ENCODE data around the gene EXOC3.

The EXOC3 gene

DNA sequence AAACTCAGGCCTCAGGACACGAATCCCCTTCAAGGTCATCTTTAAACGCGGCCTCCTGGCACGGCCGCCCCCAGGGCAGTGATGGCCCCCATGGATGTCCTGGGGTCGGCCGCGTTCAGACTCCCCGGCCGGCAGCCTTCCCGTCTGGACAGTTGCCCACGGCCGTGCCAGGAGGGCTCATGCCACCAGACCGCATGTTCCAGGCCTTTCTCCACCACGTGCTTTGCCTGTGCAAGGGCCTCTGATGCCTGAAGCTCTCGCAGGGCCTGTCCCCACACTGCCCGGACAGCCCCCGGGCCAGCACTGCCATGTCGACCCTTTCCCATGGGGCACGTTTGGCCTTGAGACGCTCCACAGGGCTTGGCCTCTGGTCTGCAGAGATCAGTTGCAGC is 46.7 kb downstream of the EXOC3 start:
- no peak for DNase-seq

DNA sequence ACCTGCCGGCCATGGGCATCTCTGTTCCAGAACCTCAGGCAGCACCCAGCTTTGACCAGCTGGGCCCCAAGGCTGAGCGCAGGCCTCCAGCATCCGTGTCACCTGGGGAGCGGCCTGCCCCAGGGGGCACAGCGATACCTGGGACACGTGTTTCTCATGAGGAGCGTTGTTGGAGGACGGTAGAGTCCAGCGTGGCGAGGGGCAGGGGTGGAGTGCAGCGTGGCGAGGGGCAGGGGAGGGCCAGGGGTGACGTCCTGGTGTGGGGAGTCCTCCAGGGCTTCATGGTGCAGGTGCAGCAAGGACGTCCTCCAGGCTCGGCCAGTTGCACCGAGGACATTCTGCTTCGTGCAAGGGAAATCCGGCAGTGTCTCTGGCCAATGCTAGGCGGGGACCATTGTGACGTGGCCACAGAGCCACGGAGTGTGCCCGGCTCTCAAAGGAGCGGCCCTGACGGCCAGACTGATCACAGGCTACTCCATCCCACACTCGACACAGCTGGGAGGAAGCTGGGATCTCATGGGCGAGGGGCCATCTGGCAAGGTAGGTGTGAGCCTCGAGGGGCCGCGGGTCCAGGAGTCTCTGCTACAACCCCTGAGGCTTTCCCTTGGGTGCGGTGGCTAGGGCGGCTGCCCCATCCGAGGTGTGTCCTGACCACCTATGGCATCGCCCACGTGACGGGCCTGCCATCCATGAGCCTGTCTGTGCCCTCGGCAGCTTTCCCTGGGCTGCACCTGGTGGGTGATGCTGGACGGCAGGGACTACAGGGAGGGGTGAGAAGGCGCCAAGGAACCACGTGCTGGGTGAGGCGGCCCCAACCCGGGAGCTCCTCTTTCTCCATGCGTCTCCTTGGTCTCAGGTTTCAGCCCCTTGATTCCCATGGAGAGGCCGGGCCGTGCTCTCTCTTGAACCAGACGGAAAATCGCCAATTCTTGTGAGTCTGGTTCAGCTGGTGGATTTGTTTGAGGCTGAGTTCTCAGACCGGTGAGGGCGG is 47.4 kb downstream of the EXOC3 start:
- DNase-seq = no peak

DNA sequence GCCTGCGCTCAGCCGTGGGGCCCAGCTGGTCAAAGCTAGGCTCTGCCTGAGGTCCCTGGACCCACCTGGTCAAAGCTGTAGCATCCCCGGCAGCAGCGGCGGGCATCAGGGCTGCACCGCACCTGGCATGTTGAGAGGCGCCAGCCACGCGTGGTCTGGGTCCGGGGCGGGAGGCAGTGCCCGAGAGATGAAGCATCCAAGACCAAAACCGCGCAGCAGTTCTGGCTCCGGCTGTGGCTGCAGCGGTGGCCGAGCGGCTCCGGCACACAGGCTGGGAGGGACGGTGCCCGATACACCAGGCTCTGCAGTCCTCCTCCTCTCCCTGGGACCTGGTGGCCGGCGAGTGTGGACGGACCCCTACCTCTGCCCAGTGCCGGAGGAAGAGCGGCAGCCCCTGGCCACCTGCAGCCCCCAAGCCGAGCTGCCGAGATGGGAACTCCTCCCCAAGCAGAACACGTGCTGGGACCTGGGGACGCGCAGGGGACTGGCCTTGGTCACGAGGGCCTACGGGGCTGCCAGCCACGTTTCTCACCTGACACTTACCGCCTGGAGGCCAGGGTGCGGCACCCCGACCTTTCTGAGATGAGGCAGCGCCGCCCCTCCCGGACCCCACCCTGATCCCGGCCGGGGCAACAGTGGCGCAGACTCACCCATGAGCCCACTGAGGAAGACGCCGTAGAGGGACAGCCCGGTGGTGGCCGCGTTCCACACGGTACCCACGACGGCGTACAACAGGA is 48.3 kb downstream of the EXOC3 start:
- DNase-seq = no peak

DNA sequence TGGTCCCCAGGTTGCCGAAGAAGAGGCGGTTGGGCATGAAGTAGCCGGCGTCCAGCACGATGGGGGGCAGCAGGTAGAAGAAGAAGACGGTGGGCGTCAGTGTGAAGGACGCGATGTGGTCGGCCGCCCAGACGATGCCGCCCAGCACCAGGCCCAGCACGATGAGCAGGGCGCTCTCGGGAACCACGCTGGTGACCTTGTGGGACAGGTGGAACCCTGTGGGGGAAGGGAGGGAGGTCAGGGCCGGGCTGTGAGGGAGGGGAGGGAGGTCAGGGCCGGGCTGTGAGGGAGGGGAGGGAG is 48.8 kb downstream of the EXOC3 start:
- DNase-seq = no peak

DNA sequence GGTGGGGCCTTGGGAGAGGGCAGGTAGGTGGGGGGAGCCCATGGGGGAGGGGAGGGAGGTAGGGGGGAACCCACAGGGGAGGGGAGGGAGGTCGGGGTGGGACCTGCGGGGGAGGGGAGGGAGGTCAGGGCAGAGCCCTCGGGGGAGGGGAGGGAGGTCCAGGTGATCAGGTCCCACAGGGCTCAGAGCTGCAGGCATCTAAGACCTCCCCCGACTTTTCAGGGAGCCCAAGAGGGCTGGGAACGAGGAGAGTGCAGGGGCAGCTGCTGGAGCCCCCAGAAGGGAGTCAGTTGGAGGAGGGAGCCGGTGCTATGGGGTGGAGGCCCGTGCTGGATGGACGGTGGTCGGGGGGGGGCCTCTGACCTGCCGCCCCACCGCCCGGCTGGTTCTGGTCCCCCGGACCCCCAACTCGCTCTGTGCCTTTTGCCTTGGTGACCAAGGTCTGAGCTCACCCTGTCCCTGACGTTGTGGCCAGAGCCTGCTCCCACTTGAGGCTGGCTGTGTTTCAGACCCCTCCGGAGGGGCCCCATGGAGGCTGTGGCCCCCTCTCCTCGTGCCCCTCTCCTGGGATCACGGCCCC is 49.4 kb downstream of the EXOC3 start:
- DNase-seq = no peak

DNA sequence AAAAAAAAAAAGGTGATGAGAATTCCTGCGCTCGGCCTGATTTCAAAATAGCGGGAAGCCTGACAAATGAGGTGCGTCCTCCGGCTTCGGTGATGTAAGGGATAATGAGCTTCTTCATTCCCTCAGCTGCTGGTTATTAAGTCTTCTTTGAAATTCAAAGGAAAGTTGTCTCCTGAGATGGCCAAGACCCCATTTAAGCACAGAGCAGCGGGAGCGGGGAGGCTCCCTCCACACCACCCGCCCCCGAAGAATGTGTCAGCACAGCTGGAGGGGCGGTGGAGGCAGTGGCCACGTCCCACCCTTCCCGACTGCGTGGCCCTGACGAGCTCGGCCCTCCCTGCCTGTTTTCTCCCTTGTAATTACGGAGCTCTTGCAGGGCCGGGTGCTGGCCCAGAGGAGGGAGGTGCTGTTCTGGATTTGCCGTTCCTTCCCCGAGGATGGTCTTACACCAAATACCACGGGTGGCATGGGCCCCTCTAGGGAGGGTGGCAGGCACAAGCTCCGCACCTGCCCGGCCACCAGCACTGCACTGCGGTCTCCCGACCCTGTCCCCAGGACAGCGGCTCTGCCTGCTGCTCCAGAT is 50.2 kb downstream of the EXOC3 start:
- DNase-seq = no peak

DNA sequence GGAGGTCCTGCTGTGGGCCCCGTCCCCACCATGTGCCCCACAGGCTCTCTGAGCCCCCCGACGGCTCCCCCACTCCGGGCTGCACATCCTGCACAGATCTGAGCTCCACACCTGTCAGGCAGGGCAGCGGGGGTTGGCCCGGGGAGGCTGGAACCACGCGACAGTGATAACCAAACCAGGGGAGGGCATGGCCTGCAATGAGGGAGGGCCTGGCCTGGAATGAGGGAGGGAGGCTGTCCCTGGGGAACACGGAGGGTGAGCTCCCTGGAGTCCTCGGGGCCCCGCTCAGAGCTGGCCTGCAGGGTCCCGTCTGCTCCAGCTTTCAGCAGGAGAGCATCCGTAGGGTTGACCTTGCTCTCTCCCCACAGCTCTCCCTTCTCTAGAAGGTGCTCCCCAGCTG is 50.8 kb downstream of the EXOC3 start:
- no peak for DNase-seq

DNA sequence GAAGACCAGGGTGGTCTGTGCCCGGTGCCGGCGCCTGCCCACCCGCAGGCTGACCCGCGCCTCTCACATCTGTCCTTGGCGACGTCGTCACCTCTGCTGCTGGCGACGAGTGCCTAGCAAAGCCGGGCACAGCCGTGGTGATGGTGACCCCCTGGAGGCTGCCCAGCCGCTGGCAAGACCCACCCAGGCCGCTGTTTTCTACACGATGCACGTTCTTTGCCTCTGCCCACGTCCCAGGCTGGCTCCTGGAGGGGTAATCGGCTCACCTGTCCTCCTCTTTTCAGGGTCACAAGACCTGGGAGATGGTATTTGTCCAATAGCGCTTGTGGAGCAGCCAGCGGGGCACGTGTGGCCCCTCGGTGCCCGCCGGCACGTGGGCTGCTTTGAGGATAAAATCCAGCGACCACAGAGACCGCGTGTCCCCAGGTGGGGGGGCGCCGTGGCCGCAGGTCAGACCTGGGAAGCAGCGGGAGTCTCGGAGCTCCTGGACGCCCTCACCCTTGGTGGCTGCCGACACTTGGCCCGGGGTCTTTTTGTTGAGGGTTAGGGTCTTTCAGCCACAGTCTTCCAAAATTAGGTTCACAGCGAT is 51.8 kb downstream of the EXOC3 start:
- no peak for DNase-seq

DNA sequence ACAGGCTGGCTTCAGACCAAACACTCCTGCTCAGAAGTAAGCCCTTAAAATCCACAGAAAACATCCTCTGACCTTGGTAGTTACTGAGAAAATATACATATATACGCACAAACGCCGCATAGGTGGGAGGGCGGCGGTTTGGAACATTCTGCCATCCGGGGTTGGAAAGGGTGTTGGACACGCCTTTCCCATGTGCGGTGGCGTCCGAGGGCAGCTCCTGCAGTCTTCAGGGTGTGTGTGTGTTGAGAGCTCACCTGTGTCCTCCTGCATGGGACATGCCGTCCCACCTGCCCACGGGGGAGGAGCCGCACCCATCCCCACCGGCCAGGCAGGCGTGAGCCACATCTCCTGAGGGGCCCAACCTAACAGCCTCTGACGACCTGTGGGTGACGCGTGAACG is 53.1 kb downstream of the EXOC3 start:
- no peak for DNase-seq

DNA sequence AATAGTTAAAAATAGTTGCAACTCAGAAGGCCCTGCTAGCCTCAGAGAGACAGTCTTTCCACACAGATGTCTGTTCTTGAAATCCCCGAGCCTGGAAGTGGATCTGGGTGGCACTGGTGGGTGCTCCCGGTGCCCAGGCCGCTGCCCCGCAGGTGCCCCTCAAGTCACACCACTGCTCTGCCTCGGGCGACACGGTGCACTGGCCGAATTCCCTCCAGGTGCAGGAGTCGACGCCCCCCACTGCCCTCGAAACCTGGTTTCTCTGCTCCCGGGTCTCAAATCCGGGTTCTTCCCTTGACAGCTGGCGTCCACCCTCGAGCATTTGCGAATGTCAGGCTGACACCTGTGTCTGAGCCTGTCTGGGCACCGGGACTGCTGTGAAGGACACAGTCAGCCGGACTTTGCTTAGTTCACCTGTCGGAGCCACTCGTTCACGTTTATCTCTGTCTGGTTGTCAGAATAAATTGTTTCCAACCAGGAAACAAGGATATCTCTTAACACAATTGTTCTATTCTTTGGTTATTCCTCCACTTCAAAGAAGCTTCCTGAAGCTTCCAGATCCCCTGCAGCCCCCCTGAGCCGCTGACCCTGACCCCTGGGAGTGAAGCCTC is 54.2 kb downstream of the EXOC3 start:
- DNase-seq = no peak

DNA sequence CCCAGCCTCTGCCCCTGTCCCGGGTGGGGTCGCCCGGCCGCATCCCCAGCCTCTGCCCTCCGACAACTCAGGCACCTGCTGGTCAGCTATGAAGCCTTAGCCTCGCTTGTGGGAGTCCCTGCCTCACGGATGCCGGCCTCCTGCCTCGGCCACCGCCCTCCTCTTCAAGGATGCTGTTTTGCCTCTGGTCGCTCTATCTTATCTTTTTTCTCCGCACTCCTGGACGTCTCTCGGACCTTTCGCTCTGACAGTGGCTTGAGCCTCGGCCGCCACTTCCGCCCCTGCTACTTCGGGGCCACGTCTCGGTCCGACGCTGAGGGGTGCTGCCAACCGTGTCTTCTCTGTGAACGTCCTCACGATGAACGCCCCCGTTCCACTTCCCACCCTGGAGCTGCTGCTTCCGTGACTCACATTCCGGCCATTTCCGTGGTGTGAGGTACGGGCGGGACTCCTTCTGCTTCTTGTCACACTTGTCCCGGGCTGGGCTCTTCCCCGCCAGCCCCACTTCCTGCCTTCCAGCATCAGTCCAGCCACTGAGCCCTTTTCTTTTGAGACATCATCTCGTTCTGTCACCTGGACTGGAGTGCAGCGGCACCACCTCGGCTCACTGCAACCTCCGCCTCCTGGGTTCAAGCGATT is 55.0 kb downstream of the EXOC3 start:
- DNase-seq = no peak

DNA sequence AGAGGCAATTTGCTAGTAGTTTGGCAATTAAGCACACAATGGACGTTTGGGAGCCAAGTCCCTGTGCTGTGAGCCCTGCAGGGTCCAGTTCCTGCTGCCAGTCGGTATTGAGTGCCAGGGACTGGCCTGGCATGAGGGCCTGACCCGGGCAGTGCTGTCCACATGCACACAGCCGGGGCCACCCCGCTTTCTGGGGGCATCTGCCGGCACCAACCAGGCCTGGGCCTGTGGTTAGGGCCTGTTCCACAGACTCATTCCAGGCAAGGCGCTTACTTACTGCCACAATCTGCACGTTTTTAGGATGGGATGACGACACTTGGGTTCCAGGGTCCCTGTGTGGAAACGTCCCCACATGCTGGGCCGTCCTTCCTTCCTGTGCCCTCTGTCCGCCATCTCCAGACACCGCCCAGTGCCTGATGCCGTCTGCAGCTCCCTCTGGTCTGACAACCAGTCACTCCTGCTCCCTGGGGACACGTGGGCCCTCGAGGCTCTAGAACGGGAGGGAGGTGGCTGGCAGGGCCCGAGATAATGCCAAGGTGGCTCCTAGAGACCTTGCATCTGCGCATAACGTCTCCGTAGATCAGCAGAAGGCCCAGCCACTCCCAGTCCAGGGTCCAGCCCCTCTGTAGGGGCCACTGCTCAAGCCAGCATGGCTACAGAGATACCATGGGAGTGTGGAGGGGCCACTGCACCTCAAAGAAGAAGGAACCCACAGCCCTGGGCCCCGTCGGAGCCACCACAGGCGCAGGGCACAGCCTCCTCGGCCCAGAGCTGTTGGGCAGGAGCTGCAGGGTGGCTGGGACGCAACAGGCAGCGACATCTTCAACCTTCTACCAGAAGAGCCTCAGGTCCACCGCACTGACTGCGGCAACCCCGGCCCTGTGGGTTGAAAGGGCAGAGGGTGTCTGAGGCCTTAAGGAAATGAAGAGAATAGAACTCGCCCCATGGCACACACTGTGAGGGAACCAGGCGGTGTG is 56.5 kb downstream of the EXOC3 start:
- DNase-seq = no peak

DNA sequence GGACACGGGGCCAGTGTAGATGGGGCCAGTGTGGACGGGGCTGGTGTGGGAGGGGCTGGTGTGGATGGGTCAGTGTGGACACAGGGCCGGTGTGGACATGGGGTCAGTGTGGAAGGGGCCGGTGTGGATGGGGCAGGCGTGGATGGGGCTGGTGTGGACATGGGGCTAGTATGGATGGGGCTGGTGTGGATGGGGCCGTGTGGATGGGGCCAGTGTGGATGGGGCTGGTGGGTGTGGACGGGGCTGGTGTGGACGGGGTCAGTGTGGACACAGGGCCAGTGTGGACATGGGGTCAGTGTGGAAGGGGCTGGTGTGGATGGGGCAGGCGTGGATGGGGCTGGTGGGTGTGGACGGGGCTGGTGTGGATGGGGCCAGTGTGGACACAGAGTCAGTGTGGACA is 57.5 kb downstream of the EXOC3 start:
- no peak for DNase-seq

DNA sequence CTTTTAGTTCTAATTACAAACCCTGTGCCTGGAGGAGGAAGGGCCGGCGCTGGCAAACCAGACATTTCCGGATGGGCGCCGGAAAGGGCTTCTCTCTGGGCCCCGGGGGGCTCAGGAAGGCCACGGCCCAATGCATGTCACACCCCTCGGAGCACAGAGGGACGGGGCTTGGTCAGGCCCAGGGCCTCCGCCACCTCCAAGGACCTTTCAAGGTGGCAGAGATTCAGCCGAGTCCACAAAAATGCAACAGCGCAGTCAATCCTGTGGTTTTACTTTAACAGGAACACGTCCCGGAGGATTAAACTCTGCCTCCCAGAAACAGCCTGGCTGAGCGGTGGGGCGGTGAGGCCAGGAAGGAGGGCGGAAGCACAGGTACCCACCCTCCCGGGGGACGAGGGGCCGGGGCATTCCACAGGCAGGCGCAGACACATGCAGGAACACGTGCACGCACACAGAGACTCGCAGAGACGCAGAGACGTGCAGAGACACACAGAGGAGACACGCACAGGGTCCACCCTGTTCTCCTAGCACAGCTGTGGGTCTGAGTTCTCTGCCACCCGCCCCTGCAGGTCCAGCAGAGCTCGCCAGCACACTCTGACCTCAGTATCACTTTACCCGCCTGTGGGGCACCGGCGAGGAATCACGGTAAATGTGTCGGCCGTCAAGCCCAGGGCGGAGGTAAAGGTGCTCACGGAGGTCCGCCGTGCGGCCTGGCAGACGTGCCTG is 58.3 kb downstream of the EXOC3 start:
- DNase-seq = no peak

DNA sequence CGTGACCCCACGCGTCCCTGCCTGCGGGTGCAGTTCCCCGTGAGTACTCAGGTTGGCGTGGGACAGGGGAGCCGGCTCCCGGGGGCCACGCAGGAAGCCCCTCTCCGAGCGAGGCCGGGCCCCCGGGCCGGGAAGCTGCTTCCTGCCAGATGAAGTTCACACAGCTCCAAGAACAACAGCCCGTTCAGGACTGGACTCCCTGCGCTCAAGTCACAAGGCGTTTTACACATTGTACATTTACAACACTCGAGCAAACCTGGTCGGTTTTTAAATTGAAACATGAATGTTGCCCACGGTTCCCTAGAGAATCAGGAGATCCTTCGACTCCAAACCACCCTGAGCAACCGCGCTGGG is 58.8 kb downstream of the EXOC3 start:
- DNase-seq = no peak

DNA sequence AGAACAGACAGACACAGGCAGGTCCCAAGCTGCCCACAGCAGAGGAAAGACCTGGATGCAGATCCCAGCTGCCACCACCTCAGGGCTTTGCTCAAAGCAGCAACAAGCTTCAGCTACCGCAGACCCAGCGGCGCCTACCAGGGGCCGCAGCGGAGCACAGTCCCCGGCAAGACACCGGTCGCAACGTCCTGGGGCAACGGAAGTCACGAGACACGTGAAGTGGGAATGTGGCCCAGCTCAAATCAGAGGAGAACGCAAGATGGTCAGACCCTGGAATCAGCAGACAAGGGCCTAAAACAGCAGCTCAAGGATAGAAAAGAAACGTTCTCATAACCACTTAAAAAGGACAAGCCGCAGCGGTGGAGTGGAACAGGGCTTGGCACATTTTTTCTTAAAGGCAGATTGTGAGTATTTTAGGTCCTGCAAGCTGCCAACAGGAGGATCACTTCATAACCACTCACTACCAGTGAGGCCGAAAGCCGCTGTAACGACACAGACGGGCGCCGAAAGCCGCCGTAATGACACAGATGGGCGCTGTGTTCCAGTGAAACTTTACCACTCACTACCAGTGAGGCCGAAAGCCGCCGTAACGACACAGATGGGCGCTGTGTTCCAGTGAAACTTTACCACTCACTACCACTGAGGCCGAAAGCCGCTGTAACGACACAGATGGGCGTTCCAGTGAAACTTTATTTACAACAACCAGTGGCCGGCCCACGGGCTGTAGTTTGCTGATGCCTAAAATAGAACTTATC is 59.5 kb downstream of the EXOC3 start:
- DNase-seq = no peak

DNA sequence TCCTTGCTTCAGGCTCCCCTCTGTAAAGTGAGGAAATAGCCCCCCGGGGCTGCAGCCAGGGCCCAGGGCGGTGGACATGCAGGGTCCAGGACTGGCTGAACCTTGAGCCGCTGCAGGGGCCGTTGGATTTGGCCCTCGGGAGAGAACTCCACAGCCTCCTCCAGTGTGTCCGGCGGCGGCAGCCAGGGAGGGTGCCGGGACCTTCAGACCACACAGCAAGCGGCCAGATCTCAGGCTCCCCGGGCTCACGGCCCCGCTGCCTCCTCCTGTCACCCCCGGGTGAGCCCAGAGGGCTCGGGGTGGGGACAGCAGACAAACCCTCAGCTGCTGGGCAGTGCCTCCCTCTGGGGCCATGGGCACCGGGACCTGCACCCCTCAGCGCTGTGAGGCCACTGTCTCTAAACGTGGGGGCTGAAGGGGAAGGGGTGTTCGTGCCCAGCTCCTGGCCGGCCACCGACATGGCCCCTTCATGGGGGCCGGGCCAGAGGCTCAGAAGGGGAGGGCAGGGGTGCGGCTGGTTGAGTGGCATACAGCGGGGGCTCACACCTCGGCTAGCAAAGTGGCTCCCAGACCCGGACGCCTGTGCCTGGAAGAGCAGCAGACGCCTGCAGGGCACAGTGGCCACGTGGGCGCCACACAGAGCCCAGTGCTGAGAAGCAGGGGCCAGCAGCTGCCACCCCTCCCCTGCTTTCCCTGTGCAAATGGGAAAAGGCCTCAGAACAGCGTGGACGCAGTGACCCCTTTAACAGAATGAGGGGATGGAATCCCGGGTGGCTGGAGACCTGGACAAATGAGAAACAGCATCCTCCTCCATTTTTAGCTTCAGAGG is 61.6 kb downstream of the EXOC3 start:
- DNase-seq = no peak

DNA sequence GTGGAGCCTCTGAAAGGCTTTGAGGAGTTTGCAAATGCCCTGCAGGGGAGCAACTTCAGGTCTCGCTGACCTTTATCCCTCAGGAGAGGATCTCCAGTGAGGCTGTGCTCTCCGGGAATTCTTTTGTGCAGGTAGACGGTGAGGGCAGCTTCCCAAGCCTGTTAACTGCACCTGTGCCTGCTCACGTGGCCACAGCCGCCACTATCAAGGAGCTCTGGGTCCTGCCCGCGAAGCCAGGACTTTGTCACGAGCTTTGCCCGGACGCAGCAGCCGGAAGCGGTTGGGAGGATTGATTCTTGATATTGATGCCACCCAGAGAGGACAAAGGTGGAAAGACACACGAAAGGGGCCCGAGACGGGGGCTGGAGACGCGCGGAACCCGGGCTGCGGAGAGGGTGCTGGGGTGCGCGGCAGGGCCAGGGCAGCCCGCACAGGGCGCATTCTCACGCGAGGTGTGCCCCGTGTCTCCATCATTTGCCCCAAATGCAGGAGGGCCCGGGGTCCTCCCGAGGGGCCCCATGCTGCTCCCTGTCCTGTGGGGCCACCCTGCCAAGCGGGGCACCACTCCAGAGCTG is 63.1 kb downstream of the EXOC3 start:
- no peak for DNase-seq
